ENCODE measurements around the gene PLEK.
"Not testable (repeated sequence)": the region's sequence is repeated elsewhere in the genome, so short reads cannot be mapped to it uniquely, and the experiment has no call there.

PLEK gene

GRCh38 chr2:68356599-68357239 is 8.4 kb upstream of the PLEK start:
- DNase-seq = no peak

- DNase-seq = no peak
These were observed 7.3 kb upstream of the PLEK start for GRCh38 chr2:68357605-68358337.

GRCh38 chr2:68359889-68360288 is 5.2 kb upstream of the PLEK start:
- no peak for DNase-seq

- DNase-seq = no peak
These were observed 3.0 kb upstream of the PLEK start for GRCh38 chr2:68362069-68362468.

GRCh38 chr2:68362749-68363148 is 2.3 kb upstream of the PLEK start:
- DNase-seq = no peak

- DNase-seq = no peak
These were observed 1.4 kb upstream of the PLEK start for GRCh38 chr2:68363721-68364120.

- DNase-seq = no peak
These were observed 1.0 kb downstream of the PLEK start for GRCh38 chr2:68366083-68366560.

GRCh38 chr2:68367953-68368653 is 3.0 kb downstream of the PLEK start:
- no peak for DNase-seq

GRCh38 chr2:68368654-68369336 is 3.7 kb downstream of the PLEK start:
- no peak for DNase-seq

- DNase-seq = no peak
These were observed 4.3 kb downstream of the PLEK start for GRCh38 chr2:68369337-68369734.

- DNase-seq = no peak
These were observed 6.1 kb downstream of the PLEK start for GRCh38 chr2:68371138-68371537.

GRCh38 chr2:68371581-68371980 is 6.5 kb downstream of the PLEK start:
- DNase-seq = no peak

GRCh38 chr2:68372485-68372884 is 7.4 kb downstream of the PLEK start:
- DNase-seq = no peak

GRCh38 chr2:68374184-68374583 is 9.1 kb downstream of the PLEK start:
- DNase-seq = no peak

GRCh38 chr2:68375582-68375981 is 10.5 kb downstream of the PLEK start:
- DNase-seq = no peak

GRCh38 chr2:68377137-68377780 is 12.2 kb downstream of the PLEK start:
- no peak for DNase-seq

GRCh38 chr2:68378779-68379178 is 13.7 kb downstream of the PLEK start:
- DNase-seq = not testable (repeated sequence)

GRCh38 chr2:68379184-68379708 is 14.2 kb downstream of the PLEK start:
- no peak for DNase-seq

GRCh38 chr2:68383778-68384177 is 18.7 kb downstream of the PLEK start:
- no peak for DNase-seq

GRCh38 chr2:68384485-68385107 is 19.5 kb downstream of the PLEK start:
- DNase-seq = no peak

GRCh38 chr2:68385220-68385906 is 20.3 kb downstream of the PLEK start:
- no peak for DNase-seq

- DNase-seq = no peak
These were observed 20.8 kb downstream of the PLEK start for GRCh38 chr2:68385907-68386287.

Data from NCI-H1436 treated with DMSO at 0.1 percent for 48 hours (cell line).